ENCODE results near the gene PELI1.
"Not testable (repeated sequence)": the region's sequence is repeated elsewhere in the genome, so short reads cannot be mapped to it uniquely, and the experiment has no call there.

Gene PELI1

GRCh38 chr2:64119369-64119768, 24.9 kb downstream of the PELI1 start:
- Histone ChIP-seq H3K36me3 (ENCODE audit: insufficient read depth, low read depth, low read length) (no peaks in the 10 kb centered on the region), H3K9ac (ENCODE audit: low read depth, low read length) (no peak overlapping the region), H3K27ac (ENCODE audit: low read length) (no peak overlapping the region), H3K4me1 (ENCODE audit: insufficient read depth, low read length) (peaks cover 11% of the 10 kb centered on the region), H3K27me3 (ENCODE audit: insufficient read depth, low read length) (no peaks in the 10 kb centered on the region), H3K9me3 (ENCODE audit: insufficient read depth, low read depth, low read length) (no peaks in the 10 kb centered on the region), H3K4me3 (ENCODE audit: low read length) (no peak overlapping the region)

DNA sequence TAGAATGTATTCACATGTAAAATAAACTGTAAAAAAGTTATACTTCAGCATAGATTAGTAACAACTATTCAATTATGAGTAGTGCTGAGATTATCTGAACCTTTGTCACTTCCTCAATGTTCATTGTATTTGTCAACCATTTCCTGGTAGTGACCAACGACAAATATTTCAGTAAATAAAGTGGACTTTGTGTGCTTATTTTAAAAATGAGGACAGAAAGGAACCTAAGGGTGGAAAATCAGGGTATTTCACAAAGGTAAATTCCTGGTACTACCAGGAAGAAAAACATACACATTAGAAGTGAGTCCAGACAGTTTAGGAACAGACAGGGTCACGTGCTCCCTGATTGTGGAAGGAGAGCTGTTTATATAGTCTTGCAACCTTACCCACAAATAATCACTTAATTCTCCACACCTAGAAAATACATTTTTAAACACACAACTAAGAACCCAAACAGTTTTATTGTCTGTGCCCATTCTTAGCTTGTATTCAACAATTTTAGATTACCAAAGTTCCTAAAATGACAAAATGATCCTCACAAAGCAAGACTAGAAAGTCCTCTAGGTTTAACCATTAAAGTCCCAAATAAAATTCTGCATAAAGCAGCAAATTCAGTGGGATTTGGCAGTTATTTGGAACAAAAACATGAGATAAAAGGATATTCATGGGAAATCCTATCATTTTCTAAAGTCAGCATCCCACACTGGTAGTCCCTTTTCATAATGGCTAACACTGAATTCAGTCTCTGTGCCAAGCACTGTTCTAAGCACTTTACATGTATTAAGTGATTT, 28.2 kb downstream of the PELI1 start:
- H3K4me1 ChIP-seq (ENCODE audit: insufficient read depth, low read length): peaks cover 15% of the 10 kb centered on the region
- H3K4me3 ChIP-seq (ENCODE audit: low read length): no peak overlapping the region
- no peaks in the 10 kb centered on the region for H3K27me3 ChIP-seq (ENCODE audit: insufficient read depth, low read length)
- no peak overlapping the region for H3K27ac ChIP-seq (ENCODE audit: low read length)
- H3K9me3 ChIP-seq (ENCODE audit: insufficient read depth, low read depth, low read length): no peaks in the 10 kb centered on the region
- no peaks in the 10 kb centered on the region for H3K36me3 ChIP-seq (ENCODE audit: insufficient read depth, low read depth, low read length)
- no peak overlapping the region for H3K9ac ChIP-seq (ENCODE audit: low read depth, low read length)

GRCh38 chr2:64114912-64115277, 29.3 kb downstream of the PELI1 start:
- Histone ChIP-seq H3K27ac (ENCODE audit: low read length) (no peak overlapping the region), H3K27me3 (ENCODE audit: insufficient read depth, low read length) (no peaks in the 10 kb centered on the region), H3K4me3 (ENCODE audit: low read length) (no peak overlapping the region), H3K9me3 (ENCODE audit: insufficient read depth, low read depth, low read length) (no peaks in the 10 kb centered on the region), H3K9ac (ENCODE audit: low read depth, low read length) (no peak overlapping the region), H3K36me3 (ENCODE audit: insufficient read depth, low read depth, low read length) (no peaks in the 10 kb centered on the region), H3K4me1 (ENCODE audit: insufficient read depth, low read length) (peaks cover 12% of the 10 kb centered on the region)

DNA sequence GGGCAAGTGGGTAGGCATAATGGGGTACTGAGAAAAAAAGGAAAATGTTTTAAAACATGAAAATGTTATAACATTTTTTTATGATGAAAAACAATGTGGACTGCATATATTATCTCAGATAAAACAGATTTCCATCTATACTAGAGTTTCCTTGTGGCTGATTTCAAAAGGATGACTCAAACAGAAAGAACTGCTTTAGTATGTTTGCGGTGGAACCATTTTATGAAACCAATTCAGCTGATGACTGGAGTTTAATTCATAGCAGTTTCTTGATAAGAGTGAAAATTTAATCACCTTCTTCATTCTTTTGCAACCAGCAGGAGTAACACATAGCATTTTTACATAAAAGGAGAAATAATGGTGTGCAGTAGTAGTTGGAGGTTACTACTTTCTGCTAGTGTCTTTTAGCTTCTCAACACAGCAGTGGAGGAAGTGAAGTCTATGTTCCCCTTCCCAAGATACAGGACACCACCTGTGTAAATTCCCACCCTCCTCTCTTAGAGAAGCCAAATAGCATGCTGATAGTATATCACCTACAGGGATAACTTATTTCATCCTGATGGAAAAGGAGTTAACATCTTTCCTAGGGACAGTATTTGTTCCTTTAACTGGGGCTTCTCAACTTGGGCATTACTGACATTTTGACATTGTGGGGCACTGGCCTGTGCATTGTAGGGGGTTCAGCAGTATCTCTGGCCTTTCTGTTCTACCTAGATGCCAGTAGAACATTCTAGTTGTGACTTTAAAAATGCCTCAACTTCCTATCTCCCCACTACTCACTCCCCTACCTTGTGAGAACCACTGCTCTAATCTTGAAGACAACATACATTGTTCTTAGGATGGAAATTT, 29.9 kb downstream of the PELI1 start:
- Histone ChIP-seq H3K36me3 (ENCODE audit: insufficient read depth, low read depth, low read length) (no peaks in the 10 kb centered on the region), H3K9ac (ENCODE audit: low read depth, low read length) (no peak overlapping the region), H3K27ac (ENCODE audit: low read length) (no peak overlapping the region), H3K9me3 (ENCODE audit: insufficient read depth, low read depth, low read length) (no peaks in the 10 kb centered on the region), H3K4me3 (ENCODE audit: low read length) (no peak overlapping the region), H3K27me3 (ENCODE audit: insufficient read depth, low read length) (no peaks in the 10 kb centered on the region), H3K4me1 (ENCODE audit: insufficient read depth, low read length) (peaks cover 8% of the 10 kb centered on the region)

GRCh38 chr2:64112016-64112415, 32.2 kb downstream of the PELI1 start:
- no peak overlapping the region for H3K9ac ChIP-seq (ENCODE audit: low read depth, low read length)
- H3K36me3 ChIP-seq (ENCODE audit: insufficient read depth, low read depth, low read length): peaks cover 16% of the 10 kb centered on the region
- no peak overlapping the region for H3K4me3 ChIP-seq (ENCODE audit: low read length)
- H3K27ac ChIP-seq (ENCODE audit: low read length): no peak overlapping the region
- H3K9me3 ChIP-seq (ENCODE audit: insufficient read depth, low read depth, low read length): no peaks in the 10 kb centered on the region
- peaks cover 8% of the 10 kb centered on the region for H3K4me1 ChIP-seq (ENCODE audit: insufficient read depth, low read length)
- H3K27me3 ChIP-seq (ENCODE audit: insufficient read depth, low read length): no peaks in the 10 kb centered on the region

- H3K27ac ChIP-seq (ENCODE audit: low read length): no peak overlapping the region
- no peak overlapping the region for H3K4me3 ChIP-seq (ENCODE audit: low read length)
- no peak overlapping the region for H3K9ac ChIP-seq (ENCODE audit: low read depth, low read length)
- peaks cover 8% of the 10 kb centered on the region for H3K4me1 ChIP-seq (ENCODE audit: insufficient read depth, low read length)
- no peaks in the 10 kb centered on the region for H3K9me3 ChIP-seq (ENCODE audit: insufficient read depth, low read depth, low read length)
- H3K27me3 ChIP-seq (ENCODE audit: insufficient read depth, low read length): no peaks in the 10 kb centered on the region
- H3K36me3 ChIP-seq (ENCODE audit: insufficient read depth, low read depth, low read length): peaks cover 22% of the 10 kb centered on the region
Measured at GRCh38 chr2:64111426-64111825, 32.8 kb downstream of the PELI1 start.

- H3K36me3 ChIP-seq (ENCODE audit: insufficient read depth, low read depth, low read length): peaks cover 49% of the 10 kb centered on the region
Measured at GRCh38 chr2:64108666-64109241, 35.5 kb downstream of the PELI1 start.

GRCh38 chr2:64106481-64106880, 37.7 kb downstream of the PELI1 start:
- Histone ChIP-seq H3K9me3 (ENCODE audit: insufficient read depth, low read depth, low read length) (no peaks in the 10 kb centered on the region), H3K4me3 (ENCODE audit: low read length) (no peak overlapping the region), H3K27me3 (ENCODE audit: insufficient read depth, low read length) (no peaks in the 10 kb centered on the region), H3K27ac (ENCODE audit: low read length) (no peak overlapping the region), H3K36me3 (ENCODE audit: insufficient read depth, low read depth, low read length) (peaks cover 63% of the 10 kb centered on the region), H3K4me1 (ENCODE audit: insufficient read depth, low read length) (no peaks in the 10 kb centered on the region), H3K9ac (ENCODE audit: low read depth, low read length) (no peak overlapping the region)

More at GRCh38 chr2:64108666-64109241, 35.5 kb downstream of the PELI1 start:
- Histone ChIP-seq H3K4me3 (ENCODE audit: low read length) (no peak overlapping the region), H3K27ac (ENCODE audit: low read length) (no peak overlapping the region), H3K9me3 (ENCODE audit: insufficient read depth, low read depth, low read length) (no peaks in the 10 kb centered on the region), H3K9ac (ENCODE audit: low read depth, low read length) (no peak overlapping the region), H3K27me3 (ENCODE audit: insufficient read depth, low read length) (no peaks in the 10 kb centered on the region), H3K4me1 (ENCODE audit: insufficient read depth, low read length) (no peaks in the 10 kb centered on the region)

- Histone ChIP-seq H3K9ac (ENCODE audit: low read depth, low read length) (no peak overlapping the region), H3K9me3 (ENCODE audit: insufficient read depth, low read depth, low read length) (no peaks in the 10 kb centered on the region), H3K27me3 (ENCODE audit: insufficient read depth, low read length) (no peaks in the 10 kb centered on the region), H3K4me3 (ENCODE audit: low read length) (no peak overlapping the region), H3K36me3 (ENCODE audit: insufficient read depth, low read depth, low read length) (peaks cover 69% of the 10 kb centered on the region), H3K4me1 (ENCODE audit: insufficient read depth, low read length) (no peaks in the 10 kb centered on the region), H3K27ac (ENCODE audit: low read length) (no peak overlapping the region)
Measured at GRCh38 chr2:64105670-64106461, 38.4 kb downstream of the PELI1 start.

DNA sequence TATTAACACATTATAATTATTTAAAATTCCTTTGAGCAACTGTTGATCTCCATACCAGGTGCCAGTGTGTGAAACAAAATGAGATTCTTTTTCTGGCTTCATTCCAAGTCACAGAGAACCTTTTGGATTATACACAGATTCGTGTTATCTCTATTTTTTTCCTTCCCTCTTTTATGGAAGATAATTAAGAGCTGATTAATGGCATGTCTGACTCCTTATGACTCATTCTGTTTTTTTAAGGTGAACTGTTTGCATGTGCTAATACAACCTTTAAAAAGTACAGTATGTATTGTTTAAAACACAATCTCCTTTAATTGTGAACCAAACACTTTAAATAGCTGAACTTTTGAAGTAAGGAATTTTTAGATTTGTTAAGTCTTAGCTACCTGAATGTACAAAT, 39.3 kb downstream of the PELI1 start:
- H3K27ac ChIP-seq (ENCODE audit: low read length): no peak overlapping the region
- no peaks in the 10 kb centered on the region for H3K4me1 ChIP-seq (ENCODE audit: insufficient read depth, low read length)
- H3K9me3 ChIP-seq (ENCODE audit: insufficient read depth, low read depth, low read length): no peaks in the 10 kb centered on the region
- no peak overlapping the region for H3K9ac ChIP-seq (ENCODE audit: low read depth, low read length)
- H3K4me3 ChIP-seq (ENCODE audit: low read length): no peak overlapping the region
- H3K27me3 ChIP-seq (ENCODE audit: insufficient read depth, low read length): no peaks in the 10 kb centered on the region
- H3K36me3 ChIP-seq (ENCODE audit: insufficient read depth, low read depth, low read length): peaks cover 76% of the 10 kb centered on the region

DNA sequence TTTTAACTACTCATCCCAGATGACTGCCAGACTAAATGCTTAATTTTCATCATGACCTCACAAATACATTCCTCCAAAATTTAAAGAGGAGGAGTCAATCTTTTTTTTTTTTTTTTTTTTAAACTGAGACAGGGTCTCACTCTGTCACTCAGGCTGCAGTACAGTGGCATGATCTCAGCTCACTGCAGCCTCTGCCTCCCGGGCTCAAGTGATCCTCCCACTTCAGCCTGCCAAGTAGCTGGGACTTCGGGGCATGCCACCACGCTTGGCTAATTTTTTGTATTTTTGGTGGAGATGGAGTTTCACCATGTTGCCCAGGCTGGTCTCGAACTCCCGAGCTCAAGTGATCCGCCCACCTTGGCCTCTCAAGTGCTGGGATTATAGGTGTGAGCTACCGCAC, 41.5 kb downstream of the PELI1 start:
- not testable (repeated sequence) for H3K27ac ChIP-seq (ENCODE audit: low read length); H3K4me1 ChIP-seq (ENCODE audit: insufficient read depth, low read length); H3K9ac ChIP-seq (ENCODE audit: low read depth, low read length); H3K9me3 ChIP-seq (ENCODE audit: insufficient read depth, low read depth, low read length); H3K27me3 ChIP-seq (ENCODE audit: insufficient read depth, low read length); H3K4me3 ChIP-seq (ENCODE audit: low read length)
- peaks cover 89% of the 10 kb centered on the region for H3K36me3 ChIP-seq (ENCODE audit: insufficient read depth, low read depth, low read length)
